HL-60 (cell line): Measurements from ENCODE around the gene RPS19BP1.

Experiments
- GABPA ChIP-seq: IDR thresholded peaks from 2 replicates; pipeline ENCODE4 v1.6.1; 2012; ENCODE audit warnings: low read depth
- POLR2AphosphoS5 ChIP-seq: IDR thresholded peaks from 2 replicates; pipeline ENCODE4 v1.6.1; 2012; ENCODE audit warnings: low read depth
- SPI1 ChIP-seq: IDR thresholded peaks from 2 replicates; pipeline ENCODE4 v1.6.1; 2012; ENCODE audit warnings: low read depth, mild to moderate bottlenecking, borderline replicate concordance
- TF ChIP-seq, protein P1 (sequence below): IDR thresholded peaks from one replicate; pipeline ENCODE4 v1.5.1; 2011; ENCODE audit warnings: low read length, control low read depth, inconsistent platforms; ENCODE audit not compliant: insufficient read depth
- TF ChIP-seq, protein P2 (sequence below): IDR thresholded peaks from 2 replicates; pipeline ENCODE4 v1.6.1; 2012; ENCODE audit warnings: low read depth; ENCODE audit not compliant: insufficient replicate concordance

DNA sequence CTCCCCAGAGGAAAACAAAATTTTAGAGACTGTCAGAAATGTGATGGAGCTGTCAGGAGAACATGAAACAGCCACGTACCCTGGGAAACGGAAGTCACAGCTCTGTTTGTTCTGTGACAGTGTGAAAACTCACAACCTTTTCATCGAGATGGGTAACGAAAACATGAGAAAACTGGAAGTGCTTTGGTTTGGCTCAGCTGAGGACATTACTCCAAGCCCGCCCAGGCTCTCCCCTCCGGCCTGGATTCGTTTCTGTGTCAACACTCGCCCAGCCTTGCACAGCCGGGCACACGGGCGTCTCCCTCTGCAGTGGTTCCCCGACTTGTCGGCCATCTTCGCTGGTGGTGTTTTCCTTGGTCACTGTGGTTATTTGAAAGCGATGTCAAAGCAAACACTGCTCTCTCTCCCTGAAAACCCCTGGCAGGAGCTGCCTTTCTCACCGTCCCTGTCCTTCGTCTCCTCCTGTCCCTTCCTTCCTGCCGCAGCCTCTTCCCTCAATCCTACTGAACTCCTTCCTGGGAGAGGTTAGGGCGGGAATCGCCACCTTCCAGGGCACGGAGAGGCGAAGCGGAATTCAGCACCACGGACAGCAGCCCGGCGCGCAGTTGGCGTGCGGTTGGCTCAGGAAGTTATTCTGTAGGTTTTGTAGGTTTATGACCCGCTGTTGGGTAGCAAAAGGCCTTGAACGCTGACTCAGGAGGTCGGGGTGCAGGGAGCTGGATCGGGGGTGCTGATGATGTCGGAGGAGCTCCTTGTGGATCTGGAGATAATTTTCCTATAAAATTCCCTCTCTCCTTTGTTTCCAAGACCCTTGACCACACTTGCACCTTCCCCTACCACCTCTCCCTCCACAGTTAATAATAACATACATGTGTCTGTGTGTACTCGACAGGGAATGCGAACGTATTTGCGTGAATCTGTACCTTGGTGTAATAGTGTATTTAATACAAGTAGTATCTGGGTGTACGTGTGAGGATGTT is 13.1 kb upstream of the RPS19BP1 start:
- TF ChIP-seq, protein P1, sequence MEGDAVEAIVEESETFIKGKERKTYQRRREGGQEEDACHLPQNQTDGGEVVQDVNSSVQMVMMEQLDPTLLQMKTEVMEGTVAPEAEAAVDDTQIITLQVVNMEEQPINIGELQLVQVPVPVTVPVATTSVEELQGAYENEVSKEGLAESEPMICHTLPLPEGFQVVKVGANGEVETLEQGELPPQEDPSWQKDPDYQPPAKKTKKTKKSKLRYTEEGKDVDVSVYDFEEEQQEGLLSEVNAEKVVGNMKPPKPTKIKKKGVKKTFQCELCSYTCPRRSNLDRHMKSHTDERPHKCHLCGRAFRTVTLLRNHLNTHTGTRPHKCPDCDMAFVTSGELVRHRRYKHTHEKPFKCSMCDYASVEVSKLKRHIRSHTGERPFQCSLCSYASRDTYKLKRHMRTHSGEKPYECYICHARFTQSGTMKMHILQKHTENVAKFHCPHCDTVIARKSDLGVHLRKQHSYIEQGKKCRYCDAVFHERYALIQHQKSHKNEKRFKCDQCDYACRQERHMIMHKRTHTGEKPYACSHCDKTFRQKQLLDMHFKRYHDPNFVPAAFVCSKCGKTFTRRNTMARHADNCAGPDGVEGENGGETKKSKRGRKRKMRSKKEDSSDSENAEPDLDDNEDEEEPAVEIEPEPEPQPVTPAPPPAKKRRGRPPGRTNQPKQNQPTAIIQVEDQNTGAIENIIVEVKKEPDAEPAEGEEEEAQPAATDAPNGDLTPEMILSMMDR, result no peak
- TF ChIP-seq, protein P2, sequence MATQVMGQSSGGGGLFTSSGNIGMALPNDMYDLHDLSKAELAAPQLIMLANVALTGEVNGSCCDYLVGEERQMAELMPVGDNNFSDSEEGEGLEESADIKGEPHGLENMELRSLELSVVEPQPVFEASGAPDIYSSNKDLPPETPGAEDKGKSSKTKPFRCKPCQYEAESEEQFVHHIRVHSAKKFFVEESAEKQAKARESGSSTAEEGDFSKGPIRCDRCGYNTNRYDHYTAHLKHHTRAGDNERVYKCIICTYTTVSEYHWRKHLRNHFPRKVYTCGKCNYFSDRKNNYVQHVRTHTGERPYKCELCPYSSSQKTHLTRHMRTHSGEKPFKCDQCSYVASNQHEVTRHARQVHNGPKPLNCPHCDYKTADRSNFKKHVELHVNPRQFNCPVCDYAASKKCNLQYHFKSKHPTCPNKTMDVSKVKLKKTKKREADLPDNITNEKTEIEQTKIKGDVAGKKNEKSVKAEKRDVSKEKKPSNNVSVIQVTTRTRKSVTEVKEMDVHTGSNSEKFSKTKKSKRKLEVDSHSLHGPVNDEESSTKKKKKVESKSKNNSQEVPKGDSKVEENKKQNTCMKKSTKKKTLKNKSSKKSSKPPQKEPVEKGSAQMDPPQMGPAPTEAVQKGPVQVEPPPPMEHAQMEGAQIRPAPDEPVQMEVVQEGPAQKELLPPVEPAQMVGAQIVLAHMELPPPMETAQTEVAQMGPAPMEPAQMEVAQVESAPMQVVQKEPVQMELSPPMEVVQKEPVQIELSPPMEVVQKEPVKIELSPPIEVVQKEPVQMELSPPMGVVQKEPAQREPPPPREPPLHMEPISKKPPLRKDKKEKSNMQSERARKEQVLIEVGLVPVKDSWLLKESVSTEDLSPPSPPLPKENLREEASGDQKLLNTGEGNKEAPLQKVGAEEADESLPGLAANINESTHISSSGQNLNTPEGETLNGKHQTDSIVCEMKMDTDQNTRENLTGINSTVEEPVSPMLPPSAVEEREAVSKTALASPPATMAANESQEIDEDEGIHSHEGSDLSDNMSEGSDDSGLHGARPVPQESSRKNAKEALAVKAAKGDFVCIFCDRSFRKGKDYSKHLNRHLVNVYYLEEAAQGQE, result peak; percentile 100
- TF ChIP-seq POLR2AphosphoS5 (no peak), GABPA (no peak), SPI1 (no peak)
